ENCODE results near the gene MLLT6. TPM values are rescaled to one million over a fixed set of nuclear protein-coding genes. Genes with fewer than 3 reads are reported as not detected.
A peak's percentile ranks its signal among the peaks of the same experiment; 100 is the strongest.

Gene MLLT6
- total and polyA plus RNA-seq, 8 donors: 51.3 to 181 (median 68.7) TPM

DNA sequence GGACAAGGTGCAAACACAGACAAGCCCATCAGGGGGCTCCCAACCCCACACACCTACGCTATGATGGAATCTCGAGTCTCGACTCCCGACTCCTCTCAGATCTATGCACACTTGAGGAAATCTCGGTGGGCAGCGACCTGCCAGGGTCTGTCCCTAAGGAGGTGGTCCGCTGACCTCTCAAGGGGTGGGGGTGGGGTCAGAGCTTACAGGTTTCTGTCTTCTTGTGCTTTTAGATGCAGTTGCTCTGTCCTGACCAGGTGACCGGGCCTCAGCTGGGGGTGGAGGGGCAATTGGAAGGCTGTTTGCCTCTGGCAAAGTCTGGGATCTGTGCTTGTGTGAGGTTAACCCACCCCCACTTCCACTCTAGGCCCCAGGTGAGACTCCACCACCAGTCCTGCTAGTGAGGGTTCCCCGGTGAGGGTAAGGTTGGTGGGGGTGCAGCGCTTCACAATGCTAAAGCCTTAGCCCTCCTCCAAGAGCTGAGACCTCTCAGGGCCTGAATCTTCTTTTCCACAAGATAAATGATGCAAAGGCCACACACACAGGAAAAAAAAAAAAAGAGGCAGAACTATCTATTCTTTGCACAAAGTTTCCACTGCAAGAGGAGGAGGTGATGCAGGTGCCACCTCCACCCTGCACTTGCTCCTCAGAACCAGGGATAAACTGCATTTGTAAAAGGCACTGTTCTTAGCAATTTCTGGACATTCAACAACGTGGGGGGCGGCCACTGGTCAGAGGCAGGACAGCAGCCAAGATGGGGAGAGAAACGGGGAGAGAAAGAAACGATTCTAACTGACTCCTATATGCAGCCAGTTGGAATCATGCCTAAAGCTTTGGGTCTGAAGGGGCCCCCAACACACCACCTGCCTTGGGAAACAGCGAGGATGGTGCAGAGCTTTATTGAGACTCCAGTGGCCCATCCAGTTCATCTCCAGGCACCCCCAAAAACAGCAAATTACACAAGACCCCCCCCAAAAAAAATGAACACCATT is 29.2 kb downstream of the MLLT6 start:
- FAIRE-seq: no peak
- WGBS, 2 donors: 42 to 47% methylated on average over 14 to 15 of the region's 15 CpGs
- peak in 2 of 6 donors; percentile 20 to 45 for DNase-seq

DNA sequence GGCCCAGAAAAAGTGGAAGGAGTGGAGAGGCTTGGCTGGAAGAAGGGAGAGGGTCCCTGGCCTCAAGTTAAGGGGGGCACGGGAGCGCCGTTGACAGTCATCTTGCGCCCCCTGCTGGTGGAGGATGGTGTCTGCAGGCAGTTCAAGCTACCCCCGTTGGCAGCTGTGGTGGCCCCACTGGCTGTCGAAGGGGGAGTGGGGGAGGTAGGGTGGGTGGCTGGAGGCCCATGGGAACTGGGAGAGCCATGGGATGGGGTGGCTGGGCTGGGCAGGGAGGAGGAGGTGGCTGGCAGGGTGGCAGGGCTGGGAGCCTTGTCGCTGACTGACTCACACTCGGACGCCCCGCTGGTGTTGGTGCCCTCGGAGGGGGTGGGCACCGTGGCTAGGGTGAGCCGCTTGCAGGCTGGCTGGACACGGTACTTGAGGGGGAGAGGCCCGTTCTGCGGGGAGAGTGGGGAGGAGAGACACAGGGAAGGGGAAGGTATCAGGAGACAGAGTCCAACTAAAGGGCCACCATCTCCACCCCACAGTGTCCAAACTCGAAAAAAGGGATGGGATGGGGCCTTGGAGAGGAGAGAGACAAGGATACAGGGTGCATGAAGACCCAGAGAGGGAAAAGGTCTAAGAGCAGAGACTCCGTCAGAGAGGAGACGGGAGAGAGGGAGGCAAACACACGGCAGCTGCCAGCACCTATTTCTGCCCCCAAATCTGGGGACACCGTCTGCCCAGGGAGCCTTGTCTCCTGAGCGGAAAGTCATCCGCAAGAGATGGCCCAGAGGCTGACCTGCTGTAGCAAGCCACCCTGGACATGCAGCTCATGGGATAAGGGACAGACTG is 30.3 kb downstream of the MLLT6 start:
- Histone ChIP-seq H3K4me1 (peaks cover 22 to 44% (median 38%) of the 10 kb centered on the region in 3 donors), H3K27ac (peak overlapping the region in 1 of 4 donors; percentile 30), H3K36me3 (peaks cover 0 to 18% (median 0%) of the 10 kb centered on the region in 3 donors), H3K27me3 (no peaks in the 10 kb centered on the region), H3K4me3 (no peak overlapping the region), H3K9me3 (no peaks in the 10 kb centered on the region)
- WGBS, 2 donors: 41 to 45% methylated on average over 22 to 23 of the region's 23 CpGs
- FAIRE-seq (no peak), DNase-seq (peak; percentile 56 to 89 (median 72)), ATAC-seq (peak in 1 of 4 donors; percentile 4)
- intact Hi-C loops (cut with DNase I): loop anchor here in 1 of 3 donors (5.0 kb wide), 1 partner anchor 58 kb away; no protein-coding TSS in a partner anchor
- TF ChIP-seq, protein P1, sequence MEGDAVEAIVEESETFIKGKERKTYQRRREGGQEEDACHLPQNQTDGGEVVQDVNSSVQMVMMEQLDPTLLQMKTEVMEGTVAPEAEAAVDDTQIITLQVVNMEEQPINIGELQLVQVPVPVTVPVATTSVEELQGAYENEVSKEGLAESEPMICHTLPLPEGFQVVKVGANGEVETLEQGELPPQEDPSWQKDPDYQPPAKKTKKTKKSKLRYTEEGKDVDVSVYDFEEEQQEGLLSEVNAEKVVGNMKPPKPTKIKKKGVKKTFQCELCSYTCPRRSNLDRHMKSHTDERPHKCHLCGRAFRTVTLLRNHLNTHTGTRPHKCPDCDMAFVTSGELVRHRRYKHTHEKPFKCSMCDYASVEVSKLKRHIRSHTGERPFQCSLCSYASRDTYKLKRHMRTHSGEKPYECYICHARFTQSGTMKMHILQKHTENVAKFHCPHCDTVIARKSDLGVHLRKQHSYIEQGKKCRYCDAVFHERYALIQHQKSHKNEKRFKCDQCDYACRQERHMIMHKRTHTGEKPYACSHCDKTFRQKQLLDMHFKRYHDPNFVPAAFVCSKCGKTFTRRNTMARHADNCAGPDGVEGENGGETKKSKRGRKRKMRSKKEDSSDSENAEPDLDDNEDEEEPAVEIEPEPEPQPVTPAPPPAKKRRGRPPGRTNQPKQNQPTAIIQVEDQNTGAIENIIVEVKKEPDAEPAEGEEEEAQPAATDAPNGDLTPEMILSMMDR (IDR thresholded peaks at IDR 0.05): peak; percentile 72 to 83 (median 82)

More for the DNA sequence above, 29.2 kb downstream of the MLLT6 start:
- no peaks in the 10 kb centered on the region for H3K9me3 ChIP-seq
- intact Hi-C loops (cut with DNase I): loop anchor here in 1 of 3 donors (5.0 kb wide), 1 partner anchor 57 kb away; no protein-coding TSS in a partner anchor
- peaks cover 0 to 18% (median 0%) of the 10 kb centered on the region in 3 donors for H3K36me3 ChIP-seq
- H3K27ac ChIP-seq: peak overlapping the region in 3 of 4 donors; percentile 11 to 91 (median 86)
- no peak overlapping the region for H3K4me3 ChIP-seq
- no peak for ATAC-seq
- TF ChIP-seq, protein P1 (IDR thresholded peaks at IDR 0.05): no peak
- no peaks in the 10 kb centered on the region for H3K27me3 ChIP-seq
- H3K4me1 ChIP-seq: peaks cover 22 to 42% (median 38%) of the 10 kb centered on the region in 3 donors

DNA sequence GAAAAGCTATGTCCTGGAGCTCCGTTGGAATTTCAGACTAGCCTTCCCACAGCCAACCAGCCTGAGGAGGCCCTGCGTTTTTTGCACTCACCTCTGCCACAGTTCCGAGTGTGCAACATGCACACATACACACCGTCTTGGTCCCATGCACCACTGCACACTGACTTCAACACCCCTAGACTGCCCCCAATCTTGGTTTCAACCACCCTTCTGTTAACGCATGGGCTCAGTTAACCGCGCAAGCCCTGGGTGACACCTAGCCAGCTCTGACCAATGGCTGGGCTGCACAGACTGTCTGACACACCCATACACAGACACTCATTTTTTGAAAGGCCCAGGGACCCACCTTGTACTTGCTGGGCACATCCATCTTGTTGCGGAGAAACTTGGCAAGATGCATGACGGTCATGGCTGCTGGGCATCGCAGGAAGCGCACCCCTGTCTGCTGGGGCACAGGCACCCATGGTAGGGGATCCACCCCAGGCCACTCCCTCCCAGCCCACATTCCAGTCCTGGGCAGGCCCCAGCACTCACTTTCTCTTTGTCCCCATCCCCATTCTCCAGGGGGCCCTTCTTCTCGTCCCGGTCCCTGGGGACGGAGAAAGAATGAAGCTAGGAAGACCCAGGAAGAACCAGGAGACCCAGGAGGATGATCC is 33.1 kb downstream of the MLLT6 start:
- Histone ChIP-seq H3K36me3 (peaks cover 0 to 18% (median 0%) of the 10 kb centered on the region in 3 donors), H3K4me1 (peaks cover 32 to 54% (median 48%) of the 10 kb centered on the region in 3 donors)

DNA sequence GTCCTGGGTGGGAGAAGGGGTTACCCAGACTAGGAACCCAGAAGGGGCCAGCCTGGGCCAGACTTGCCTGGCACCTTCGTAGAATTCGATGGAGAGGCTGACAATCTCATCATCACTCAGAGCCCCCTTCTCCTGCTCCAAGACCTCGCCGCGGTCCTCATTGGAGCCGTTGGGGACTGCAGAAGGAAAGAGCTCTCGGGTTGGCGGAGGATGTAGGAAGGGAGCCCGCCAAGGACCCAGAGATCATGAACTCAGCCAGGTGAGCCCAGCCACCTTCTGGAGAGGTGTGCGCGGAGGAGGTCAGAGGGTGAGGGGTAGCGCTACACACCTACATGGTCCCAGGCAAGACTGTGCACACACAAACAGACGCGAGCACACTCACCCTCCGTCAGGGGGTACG is 33.6 kb downstream of the MLLT6 start:
- Histone ChIP-seq H3K27ac (no peak overlapping the region), H3K4me1 (peaks cover 34 to 54% (median 48%) of the 10 kb centered on the region in 3 donors), H3K36me3 (peaks cover 0 to 18% (median 0%) of the 10 kb centered on the region in 3 donors), H3K9me3 (no peaks in the 10 kb centered on the region), H3K27me3 (no peaks in the 10 kb centered on the region), H3K4me3 (no peak overlapping the region)
- intact Hi-C loops (cut with DNase I): loop anchor here in 1 of 3 donors (5.0 kb wide), 1 partner anchor 61 kb away; no protein-coding TSS in a partner anchor
- no peak for FAIRE-seq
- ATAC-seq: no peak
- TF ChIP-seq, protein P1 (IDR thresholded peaks at IDR 0.05): no peak
- 95 to 98% methylated on average over 16 of the region's 16 CpGs for WGBS, 2 donors
- peak in 1 of 6 donors; percentile 30 for DNase-seq

More for the DNA sequence above, 33.1 kb downstream of the MLLT6 start:
- FAIRE-seq (no peak), ATAC-seq (no peak), DNase-seq (peak in 1 of 6 donors; percentile 23)
- H3K27me3 ChIP-seq: no peaks in the 10 kb centered on the region
- TF ChIP-seq, protein P1 (IDR thresholded peaks at IDR 0.05): no peak
- no peak overlapping the region for H3K4me3 ChIP-seq
- WGBS, 2 donors: 91% methylated on average over 14 of the region's 14 CpGs
- no peaks in the 10 kb centered on the region for H3K9me3 ChIP-seq
- no peak overlapping the region for H3K27ac ChIP-seq
- intact Hi-C loops (cut with DNase I): loop anchor here in 1 of 3 donors (5.0 kb wide), 1 partner anchor 61 kb away; no protein-coding TSS in a partner anchor

Data from pancreas (tissue), 10 donors.